CD4-positive, alpha-beta T cell treated with Interleukin-17A for 4 hours (primary cell): ENCODE results near the gene EPRS1.
"Not testable (repeated sequence)": the region's sequence is repeated elsewhere in the genome, so short reads cannot be mapped to it uniquely, and the experiment has no call there.

Source experiments
- DNase-seq: peaks from one replicate; pipeline ENCODE4 v3.0.0-alpha.2; 2020; ENCODE audit warnings: mixed read lengths

Gene EPRS1

DNA sequence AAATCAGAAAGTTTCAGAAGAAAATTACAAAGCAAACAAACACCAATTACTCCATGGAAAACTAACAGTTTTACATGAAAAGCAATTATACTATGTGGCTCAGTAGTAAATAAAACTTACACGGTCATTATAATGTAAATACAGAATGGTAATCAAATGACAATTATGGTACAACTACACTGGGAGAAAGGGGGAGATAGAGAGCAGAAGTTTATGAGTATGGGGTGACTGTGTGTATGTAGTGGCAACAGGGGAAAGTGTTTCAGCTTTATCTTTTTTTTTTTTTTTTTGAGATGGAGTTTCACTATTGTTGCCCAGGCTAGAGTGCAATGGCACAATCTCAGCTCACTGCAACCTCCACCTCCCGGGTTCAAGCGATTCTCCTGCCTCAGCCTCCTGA lies 8.5 kb downstream of the EPRS1 start:
- not testable (repeated sequence) for DNase-seq

GRCh38 chr1:220032911-220033310 lies 13.4 kb downstream of the EPRS1 start:
- no peak for DNase-seq

GRCh38 chr1:220031287-220031686 lies 15.0 kb downstream of the EPRS1 start:
- DNase-seq: no peak

DNA sequence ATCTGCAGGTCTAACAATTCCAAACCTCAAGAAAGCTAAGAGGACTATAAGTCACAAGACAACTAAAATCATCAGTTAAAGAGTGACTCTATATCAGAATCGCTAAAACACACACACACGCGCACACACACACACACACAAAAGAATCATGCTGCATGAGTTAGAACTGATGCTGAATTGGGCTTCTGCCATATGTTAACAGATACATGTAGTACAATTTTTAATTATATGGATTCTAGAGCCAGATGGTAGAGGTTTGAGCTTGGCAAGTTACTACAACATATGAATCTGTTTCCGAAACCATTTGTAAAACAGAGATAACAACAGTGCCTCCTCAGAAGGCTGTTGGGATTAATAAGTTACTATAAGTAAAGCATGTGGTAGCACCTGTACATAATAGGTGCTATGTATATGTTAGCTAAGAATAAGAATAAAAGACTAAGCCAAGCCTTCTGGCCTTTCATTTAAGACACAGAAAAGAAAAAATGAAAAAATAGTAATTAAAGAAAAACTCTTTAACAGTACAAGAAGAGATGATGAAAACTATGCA lies 17.9 kb downstream of the EPRS1 start:
- no peak for DNase-seq

GRCh38 chr1:220019071-220019470 lies 27.2 kb downstream of the EPRS1 start:
- DNase-seq: no peak

- no peak for DNase-seq
Measured at GRCh38 chr1:220013497-220013896, 32.8 kb downstream of the EPRS1 start.

DNA sequence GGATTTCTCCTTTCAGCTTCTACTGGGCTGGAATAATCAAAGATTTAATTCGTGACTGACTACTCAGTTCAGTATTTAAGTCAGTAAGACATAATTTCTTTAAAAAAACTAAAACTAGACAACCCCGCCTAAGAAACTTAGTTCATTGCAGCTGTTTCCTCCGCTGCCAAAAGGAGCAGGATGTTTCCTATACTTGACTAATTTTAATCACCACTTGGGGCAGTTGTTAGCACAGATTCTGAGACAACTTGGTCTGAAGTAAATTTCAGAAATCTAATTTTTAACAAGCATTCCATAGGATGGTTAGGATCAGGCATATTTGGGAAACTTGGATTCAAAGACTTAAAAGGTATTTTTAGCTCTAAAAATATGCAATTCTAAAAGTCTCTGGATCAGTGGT lies 34.0 kb downstream of the EPRS1 start:
- DNase-seq: no peak

DNA sequence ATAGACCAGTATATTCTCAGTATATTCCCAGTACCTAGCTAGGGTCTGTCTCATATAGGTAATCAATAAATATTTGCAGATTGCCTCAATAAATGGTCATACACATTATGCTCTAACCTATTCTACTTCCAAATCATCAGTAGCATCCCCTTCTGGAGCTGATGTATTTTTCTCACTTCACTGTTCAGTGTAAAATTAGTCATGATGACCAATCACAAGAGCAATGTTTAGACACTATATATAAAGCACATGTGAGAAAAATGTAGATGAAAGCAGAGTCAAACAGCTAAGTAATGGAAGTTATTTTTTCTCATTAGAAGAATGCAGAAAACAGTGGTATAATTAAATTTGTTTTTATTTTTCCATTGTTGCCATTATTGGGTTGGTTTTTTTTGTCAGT lies 34.7 kb downstream of the EPRS1 start:
- no peak for DNase-seq

DNA sequence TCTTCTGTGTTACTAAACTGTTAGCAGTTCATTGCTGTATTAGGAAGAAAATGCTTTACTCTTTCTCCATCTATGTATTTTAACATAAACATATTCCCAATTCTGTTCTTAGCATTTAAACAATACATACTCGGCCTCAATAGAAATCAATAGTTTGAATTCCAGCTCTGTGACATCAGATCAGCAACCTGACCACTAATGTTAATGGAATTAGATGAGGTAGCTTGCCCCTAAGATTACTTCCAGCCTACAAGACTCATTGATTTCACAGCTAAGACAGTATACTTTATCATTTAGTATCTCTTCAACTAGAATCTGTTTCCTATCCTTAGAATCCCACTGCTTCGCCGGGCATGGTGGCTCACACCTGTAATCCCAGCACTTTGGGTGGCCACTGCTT lies 38.9 kb downstream of the EPRS1 start:
- DNase-seq: no peak

DNA sequence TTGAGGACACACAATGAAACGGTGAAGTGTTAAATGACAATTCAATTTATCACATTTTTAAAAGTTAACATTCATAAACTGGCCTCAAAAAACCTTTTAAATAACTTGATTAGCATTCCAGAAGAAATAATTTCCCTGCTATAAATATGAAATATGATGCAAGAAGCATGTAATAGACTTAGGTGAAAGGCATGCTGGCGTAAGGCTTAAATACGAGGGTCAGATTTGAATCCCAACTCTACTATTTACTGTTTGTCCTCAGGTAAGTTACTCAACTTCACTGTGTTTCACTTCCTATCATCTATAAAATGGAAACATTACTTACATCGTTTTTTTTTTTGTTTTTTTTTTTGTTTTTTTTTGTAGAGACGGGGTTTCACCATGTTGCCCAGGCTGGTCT lies 40.8 kb downstream of the EPRS1 start:
- DNase-seq: no peak

- DNase-seq: no peak
Measured at GRCh38 chr1:220003610-220004299, 42.5 kb downstream of the EPRS1 start.

DNA sequence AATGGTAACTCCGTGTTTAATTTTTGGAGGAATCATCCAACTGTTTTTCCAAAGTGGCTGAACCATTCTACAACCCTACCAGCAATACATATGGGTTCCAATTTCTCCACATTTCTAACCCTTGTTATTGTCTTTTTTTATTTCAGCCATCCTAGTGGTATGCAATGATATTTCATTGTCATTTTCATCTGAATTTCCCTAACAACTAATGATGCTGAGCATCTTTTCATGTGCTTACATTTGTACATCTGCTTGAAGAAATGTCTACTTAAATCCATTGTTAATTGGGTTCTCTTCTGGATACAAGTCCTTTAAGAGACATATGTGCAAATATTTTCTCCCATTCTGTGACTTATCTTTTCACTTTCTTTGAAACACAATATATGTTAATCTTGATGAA lies 43.3 kb downstream of the EPRS1 start:
- no peak for DNase-seq

DNA sequence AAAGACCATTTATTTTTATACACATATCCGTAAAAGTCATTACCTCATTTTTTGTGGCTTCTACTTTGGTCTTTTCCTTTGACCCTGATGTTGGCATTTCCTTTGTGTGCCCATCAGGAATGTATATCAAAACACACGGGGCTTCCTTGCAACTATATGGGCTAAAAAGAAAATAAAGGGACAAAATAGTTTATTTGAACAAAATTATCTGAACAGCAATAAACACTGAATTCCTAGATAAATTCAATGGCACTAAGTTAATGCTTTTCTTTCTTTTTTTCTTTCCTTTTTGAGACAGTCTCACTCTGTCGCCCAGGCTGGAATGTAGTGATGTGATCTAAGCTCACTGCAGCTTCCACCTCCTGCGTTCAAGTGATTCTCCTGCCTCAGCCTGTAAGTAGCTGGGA lies 45.2 kb downstream of the EPRS1 start:
- DNase-seq: no peak

DNA sequence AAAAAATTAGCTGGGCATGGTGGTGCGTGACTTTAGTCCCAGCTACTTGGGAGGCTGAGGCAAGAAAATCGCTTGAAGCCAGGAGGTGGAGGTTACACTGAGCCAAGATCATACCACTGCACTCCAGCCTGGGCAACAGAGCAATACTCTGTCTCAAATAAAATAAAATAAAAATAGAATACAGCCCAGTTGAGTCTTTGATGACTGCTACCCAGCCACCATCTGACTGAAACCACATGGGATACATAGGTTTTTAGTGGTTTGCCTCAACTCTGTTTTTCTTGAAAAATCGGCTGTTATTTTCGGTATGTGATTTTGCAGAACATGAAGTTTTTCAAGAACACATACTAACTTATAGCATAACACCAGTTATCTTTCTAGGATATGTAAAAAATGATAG lies 46.5 kb downstream of the EPRS1 start:
- no peak for DNase-seq
